Esophagus muscularis mucosa (tissue), 4 donors: Measurements from ENCODE around the gene ANO6. TPM values are rescaled to one million over a fixed set of nuclear protein-coding genes. Genes with fewer than 3 reads are reported as not detected.

Source experiments
- DNase-seq: peaks from one replicate; pipeline ENCODE4 v3.0.0-alpha.2; 2017; ENCODE audit errors: extremely low spot score
- H3K27ac ChIP-seq, 4 donors: fragments of 200-600 bp; sonication (generic); replicated peaks in 1 of 4; 1 replicate in 3 of 4; 2 replicates in 1 of 4; pipeline ENCODE4 v1.5.1; 2016 to 2019; ENCODE audit warnings: mild to moderate bottlenecking in 1 of 4
- H3K27me3 ChIP-seq, 4 donors: fragments of 200-600 bp; sonication (generic); one replicate each; pipeline versions ENCODE4 v1.5.1 to v1.6.0; 2016 to 2019
- H3K36me3 ChIP-seq, 4 donors: fragments of 200-600 bp; sonication (generic); one replicate each; pipeline ENCODE4 v1.5.1; 2016 to 2019
- H3K4me1 ChIP-seq, 4 donors: fragments of 200-600 bp; sonication (generic); one replicate each; pipeline ENCODE4 v1.5.1; 2016 to 2019
- H3K4me3 ChIP-seq, 4 donors: fragments of 200-600 bp; sonication (generic); 1 replicate in 2 of 4; 2 replicates in 2 of 4; pipeline ENCODE4 v1.5.1; 2016 to 2019; ENCODE audit warnings: mild to moderate bottlenecking in 4 of 4, moderate library complexity in 1 of 4
- H3K9me3 ChIP-seq, 4 donors: fragments of 200-600 bp; sonication (generic); 1 replicate in 3 of 4; 2 replicates in 1 of 4; pipeline ENCODE4 v1.5.1; 2016 to 2019
- EP300 ChIP-seq: sonication (generic); formaldehyde crosslinking; IDR thresholded peaks from one replicate; pipeline ENCODE4 v1.6.1; 2017; ENCODE audit warnings: antibody characterized with exemption
- POLR2A ChIP-seq: fragments of 450-650 bp; IDR thresholded peaks from one replicate; pipeline ENCODE4 v1.6.1; 2017; ENCODE audit warnings: antibody characterized with exemption, moderate library complexity, mild to moderate bottlenecking, low read depth
- POLR2AphosphoS5 ChIP-seq, 2 donors: sonication (generic); formaldehyde crosslinking; IDR thresholded peaks; one replicate each; pipeline ENCODE4 v1.6.1; 2017; ENCODE audit warnings: antibody characterized with exemption in 2 of 2
- WGBS: methylation state at CpG from one replicate; pipeline ENCODE4 v1.1.5; 2018; 5-methylcytosine and 5-hydroxymethylcytosine counted together
- intact Hi-C: fragments of 100-400 bp; cut with DNase I; formaldehyde crosslinking; loops from one replicate; pipeline ENCODE4 v1.15.1; 2023
- total RNA-seq, 4 donors: library from RNA; depleted of rRNA; stranded (reverse); fragments of >200 nt; gene quantifications; one replicate each; pipeline versions ENCODE4 v1.1.0 to v1.2.1, GENCODE V29; 2016
- TF ChIP-seq, protein P1 (sequence below), 3 experiments: fragments of 200-600 bp in 2 of 3; fragments of 450-650 bp in 1 of 3; sonication (generic) in 2 of 3; IDR thresholded peaks; one replicate each; pipeline ENCODE4 v1.5.1; 2017 to 2019; ENCODE audit warnings: antibody characterized with exemption in 3 of 3, mild to moderate bottlenecking in 2 of 3, moderate library complexity in 1 of 3

The ANO6 gene
- total RNA-seq, 4 donors from 2014 or later: 141 to 208 (median 166) TPM

DNA sequence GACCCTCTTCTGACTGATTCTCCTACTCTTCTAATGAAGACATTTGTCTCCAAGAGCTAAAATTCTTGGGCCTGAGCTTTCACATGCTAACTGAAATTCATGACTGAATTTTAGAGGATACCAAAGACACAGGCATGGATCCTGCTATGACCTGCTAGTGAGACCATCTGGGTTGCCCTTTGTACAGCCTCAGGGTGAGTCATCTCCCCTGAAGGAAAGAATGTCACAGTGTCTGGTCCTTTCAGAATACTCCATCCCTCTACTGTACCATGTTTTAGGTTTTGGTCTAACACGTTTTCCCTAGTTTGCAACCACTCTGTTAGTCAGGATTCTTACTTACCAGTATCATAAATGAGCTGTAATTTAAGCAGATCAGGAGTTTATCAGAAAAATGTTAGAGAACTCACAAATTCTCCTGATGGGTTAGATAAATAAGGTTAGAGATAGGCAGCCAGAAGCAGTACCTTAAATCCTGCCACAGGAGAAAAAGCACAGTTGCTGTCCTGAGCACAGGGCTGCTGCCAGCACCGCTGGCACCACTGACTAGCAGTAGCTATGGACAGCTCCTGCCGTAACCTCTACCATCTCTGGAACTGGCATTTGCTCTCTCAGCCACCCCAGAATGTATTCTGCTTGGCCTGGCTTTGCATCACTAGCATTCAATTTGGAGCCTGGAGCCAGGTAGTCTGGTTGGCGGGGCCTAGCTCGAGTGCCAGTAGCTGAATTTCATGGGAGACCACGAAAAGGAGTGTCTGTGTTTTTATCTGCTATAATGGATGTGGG, 127.6 kb downstream of the ANO6 start:
- TF ChIP-seq EP300 (no peak), POLR2AphosphoS5 (IDR thresholded peaks at IDR 0.05) (peak in 1 of 2 donors; percentile 5)
- peaks cover 15 to 65% (median 32%) of the 10 kb centered on the region in 4 donors for H3K4me1 ChIP-seq
- H3K9me3 ChIP-seq: no peaks in the 10 kb centered on the region
- intact Hi-C loops: no loop called here
- WGBS: 94% methylated on average over 6 of the region's 6 CpGs
- H3K27me3 ChIP-seq: no peaks in the 10 kb centered on the region
- no peak for DNase-seq
- no peak overlapping the region for H3K4me3 ChIP-seq
- H3K36me3 ChIP-seq: peaks cover 7 to 15% (median 9%) of the 10 kb centered on the region in 4 donors
- H3K27ac ChIP-seq: peak overlapping the region; percentile 3 to 36 (median 4)

GRCh38 chr12:45348311-45348710, 132.4 kb downstream of the ANO6 start:
- WGBS: 83% methylated on average over 2 of the region's 2 CpGs
- no peaks in the 10 kb centered on the region for H3K9me3 ChIP-seq
- H3K36me3 ChIP-seq: peaks cover 17 to 41% (median 33%) of the 10 kb centered on the region in 4 donors
- no peaks in the 10 kb centered on the region for H3K27me3 ChIP-seq
- TF ChIP-seq POLR2A (no peak), POLR2AphosphoS5 (IDR thresholded peaks at IDR 0.05) (no peak)
- H3K4me3 ChIP-seq: no peak overlapping the region
- peak overlapping the region in 2 of 4 donors; percentile 47 to 70 for H3K27ac ChIP-seq
- peaks cover 5 to 60% (median 36%) of the 10 kb centered on the region in 4 donors for H3K4me1 ChIP-seq
- intact Hi-C loops: no loop called here
- no peak for DNase-seq

DNA sequence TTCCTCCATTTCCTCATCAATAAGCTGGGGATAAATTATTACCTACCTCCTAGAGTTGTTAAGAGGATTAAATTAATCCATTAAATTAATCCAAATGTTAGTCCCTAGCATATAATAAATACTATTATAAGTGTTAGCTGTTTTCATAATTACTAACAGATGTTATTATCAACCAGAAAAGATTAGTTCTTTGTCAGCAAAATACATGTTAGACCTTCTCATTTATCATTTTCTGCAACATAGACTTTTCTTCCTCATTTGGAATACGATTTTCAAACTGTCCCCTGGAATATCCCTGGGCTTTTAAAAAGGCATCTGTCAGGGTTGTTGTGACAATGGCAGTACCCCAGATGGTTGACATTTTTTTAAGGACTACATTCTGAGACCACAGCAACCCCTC, 133.1 kb downstream of the ANO6 start:
- TF ChIP-seq EP300 (no peak), POLR2AphosphoS5 (IDR thresholded peaks at IDR 0.05) (no peak), POLR2A (no peak)
- TF ChIP-seq, protein P1, sequence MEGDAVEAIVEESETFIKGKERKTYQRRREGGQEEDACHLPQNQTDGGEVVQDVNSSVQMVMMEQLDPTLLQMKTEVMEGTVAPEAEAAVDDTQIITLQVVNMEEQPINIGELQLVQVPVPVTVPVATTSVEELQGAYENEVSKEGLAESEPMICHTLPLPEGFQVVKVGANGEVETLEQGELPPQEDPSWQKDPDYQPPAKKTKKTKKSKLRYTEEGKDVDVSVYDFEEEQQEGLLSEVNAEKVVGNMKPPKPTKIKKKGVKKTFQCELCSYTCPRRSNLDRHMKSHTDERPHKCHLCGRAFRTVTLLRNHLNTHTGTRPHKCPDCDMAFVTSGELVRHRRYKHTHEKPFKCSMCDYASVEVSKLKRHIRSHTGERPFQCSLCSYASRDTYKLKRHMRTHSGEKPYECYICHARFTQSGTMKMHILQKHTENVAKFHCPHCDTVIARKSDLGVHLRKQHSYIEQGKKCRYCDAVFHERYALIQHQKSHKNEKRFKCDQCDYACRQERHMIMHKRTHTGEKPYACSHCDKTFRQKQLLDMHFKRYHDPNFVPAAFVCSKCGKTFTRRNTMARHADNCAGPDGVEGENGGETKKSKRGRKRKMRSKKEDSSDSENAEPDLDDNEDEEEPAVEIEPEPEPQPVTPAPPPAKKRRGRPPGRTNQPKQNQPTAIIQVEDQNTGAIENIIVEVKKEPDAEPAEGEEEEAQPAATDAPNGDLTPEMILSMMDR (IDR thresholded peaks at IDR 0.05): no peak
- H3K9me3 ChIP-seq: no peaks in the 10 kb centered on the region
- no peak for DNase-seq
- H3K4me3 ChIP-seq: no peak overlapping the region
- H3K27ac ChIP-seq: peak overlapping the region in 3 of 4 donors; percentile 47 to 70 (median 69)
- H3K4me1 ChIP-seq: peaks cover 0 to 53% (median 36%) of the 10 kb centered on the region in 4 donors
- H3K36me3 ChIP-seq: peaks cover 17 to 42% (median 33%) of the 10 kb centered on the region in 4 donors
- no peaks in the 10 kb centered on the region for H3K27me3 ChIP-seq
- intact Hi-C loops: no loop called here
- 44% methylated on average over 1 of the region's 1 CpG for WGBS

DNA sequence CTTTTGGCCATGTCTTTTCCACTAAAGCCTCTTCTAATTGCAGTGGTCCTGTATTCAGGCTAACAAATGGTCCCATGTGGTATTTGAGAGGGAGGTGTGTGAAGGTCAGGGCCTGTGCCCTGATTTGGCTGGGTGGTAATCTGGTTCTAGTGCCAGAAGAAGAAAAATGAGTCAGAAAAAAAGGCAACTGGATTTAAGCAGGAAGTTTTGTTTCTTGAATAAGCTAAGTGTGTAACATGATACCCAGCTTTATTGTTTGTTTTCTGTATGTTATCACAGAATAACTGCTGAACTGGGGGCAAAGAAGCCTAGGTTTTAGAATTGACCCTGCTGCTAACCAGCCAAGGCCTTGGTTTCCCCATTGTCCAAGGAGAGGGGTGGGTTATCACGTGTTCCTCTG, 134.0 kb downstream of the ANO6 start:
- intact Hi-C loops: loop anchor here (10.0 kb wide), 1 partner anchor 135 kb away; the partner anchor contains the start of gene ANO6
- TF ChIP-seq, protein P1 (IDR thresholded peaks at IDR 0.05): no peak
- TF ChIP-seq EP300: no peak
- TF ChIP-seq POLR2A: no peak
- TF ChIP-seq POLR2AphosphoS5 (IDR thresholded peaks at IDR 0.05): no peak
- H3K4me1 ChIP-seq: peaks cover 0 to 57% (median 41%) of the 10 kb centered on the region in 4 donors
- H3K27ac ChIP-seq: peak overlapping the region; percentile 29 to 78 (median 70)
- no peak overlapping the region for H3K4me3 ChIP-seq
- 91% methylated on average over 1 of the region's 1 CpG for WGBS
- DNase-seq: no peak
- no peaks in the 10 kb centered on the region for H3K9me3 ChIP-seq
- peaks cover 21 to 45% (median 33%) of the 10 kb centered on the region in 4 donors for H3K36me3 ChIP-seq
- H3K27me3 ChIP-seq: no peaks in the 10 kb centered on the region

GRCh38 chr12:45350861-45351260, 135.0 kb downstream of the ANO6 start:
- DNase-seq: no peak
- 64% methylated on average over 3 of the region's 3 CpGs for WGBS
- Histone ChIP-seq H3K36me3 (peaks cover 21 to 45% (median 33%) of the 10 kb centered on the region in 4 donors), H3K9me3 (no peaks in the 10 kb centered on the region), H3K4me3 (no peak overlapping the region), H3K27me3 (no peaks in the 10 kb centered on the region), H3K4me1 (peaks cover 0 to 57% (median 44%) of the 10 kb centered on the region in 4 donors), H3K27ac (peak overlapping the region; percentile 69 to 79 (median 74))
- TF ChIP-seq EP300 (no peak), POLR2AphosphoS5 (IDR thresholded peaks at IDR 0.05) (no peak), POLR2A (no peak)
- TF ChIP-seq, protein P1 (IDR thresholded peaks at IDR 0.05): no peak
- intact Hi-C loops: loop anchor here (10.0 kb wide), 1 partner anchor 136 kb away; the partner anchor contains the start of gene ANO6
